Measurements from ENCODE around the gene DIP2B.

DIP2B gene

GRCh38 chr12:50569321-50569720, 64.5 kb downstream of the DIP2B start:
- H3K27ac ChIP-seq = peak overlapping the region; percentile 52

GRCh38 chr12:50569876-50570275, 65.1 kb downstream of the DIP2B start:
- DNase-seq (ENCODE audit: low read depth, low spot score) = no peak
- peak overlapping the region; percentile 52 for H3K27ac ChIP-seq

More at GRCh38 chr12:50569321-50569720, 64.5 kb downstream of the DIP2B start:
- DNase-seq (ENCODE audit: low read depth, low spot score) = no peak

- no peak for DNase-seq (ENCODE audit: low read depth, low spot score)
- peak overlapping the region; percentile 29 for H3K27ac ChIP-seq
These were observed 67.0 kb downstream of the DIP2B start for GRCh38 chr12:50571786-50572185.

- peak; percentile 36 for DNase-seq (ENCODE audit: low read depth, low spot score)
These were observed 67.5 kb downstream of the DIP2B start for GRCh38 chr12:50572287-50572686.

GRCh38 chr12:50572760-50573159, 68.0 kb downstream of the DIP2B start:
- H3K27ac ChIP-seq = peak overlapping the region; percentile 29
- no peak for DNase-seq (ENCODE audit: low read depth, low spot score)

More at GRCh38 chr12:50572287-50572686, 67.5 kb downstream of the DIP2B start:
- peak overlapping the region; percentile 29 for H3K27ac ChIP-seq

GRCh38 chr12:50573271-50573670, 68.5 kb downstream of the DIP2B start:
- no peak overlapping the region for H3K27ac ChIP-seq
- no peak for DNase-seq (ENCODE audit: low read depth, low spot score)

- H3K27ac ChIP-seq = no peak overlapping the region
- DNase-seq (ENCODE audit: low read depth, low spot score) = no peak
These were observed 70.0 kb downstream of the DIP2B start for GRCh38 chr12:50574601-50575348.

- peak; percentile 72 for DNase-seq (ENCODE audit: low read depth, low spot score)
- H3K27ac ChIP-seq = peak overlapping the region; percentile 81
These were observed 75.0 kb downstream of the DIP2B start for GRCh38 chr12:50579757-50580267.

GRCh38 chr12:50580436-50580835, 75.7 kb downstream of the DIP2B start:
- DNase-seq (ENCODE audit: low read depth, low spot score) = no peak
- H3K27ac ChIP-seq = peak overlapping the region; percentile 81

GRCh38 chr12:50581226-50582184, 76.7 kb downstream of the DIP2B start:
- no peak for DNase-seq (ENCODE audit: low read depth, low spot score)
- H3K27ac ChIP-seq = peak overlapping the region; percentile 81

- no peak for DNase-seq (ENCODE audit: low read depth, low spot score)
These were observed 79.3 kb downstream of the DIP2B start for GRCh38 chr12:50584135-50584534.

GRCh38 chr12:50589650-50590435, 85.1 kb downstream of the DIP2B start:
- peak overlapping the region; percentile 64 for H3K27ac ChIP-seq
- DNase-seq (ENCODE audit: low read depth, low spot score) = peak; percentile 60

More at GRCh38 chr12:50584135-50584534, 79.3 kb downstream of the DIP2B start:
- H3K27ac ChIP-seq = no peak overlapping the region

GRCh38 chr12:50590869-50591268, 86.1 kb downstream of the DIP2B start:
- DNase-seq (ENCODE audit: low read depth, low spot score) = no peak
- H3K27ac ChIP-seq = no peak overlapping the region

GRCh38 chr12:50595667-50596066, 90.9 kb downstream of the DIP2B start:
- no peak for DNase-seq (ENCODE audit: low read depth, low spot score)
- no peak overlapping the region for H3K27ac ChIP-seq

GRCh38 chr12:50597200-50598195, 92.7 kb downstream of the DIP2B start:
- peak overlapping the region; percentile 66 for H3K27ac ChIP-seq

GRCh38 chr12:50598321-50598862, 93.6 kb downstream of the DIP2B start:
- peak overlapping the region; percentile 66 for H3K27ac ChIP-seq
- DNase-seq (ENCODE audit: low read depth, low spot score) = no peak

More at GRCh38 chr12:50597200-50598195, 92.7 kb downstream of the DIP2B start:
- DNase-seq (ENCODE audit: low read depth, low spot score) = peak; percentile 63

GRCh38 chr12:50599366-50600095, 94.7 kb downstream of the DIP2B start:
- no peak for DNase-seq (ENCODE audit: low read depth, low spot score)
- no peak overlapping the region for H3K27ac ChIP-seq

GRCh38 chr12:50600364-50600763, 95.6 kb downstream of the DIP2B start:
- no peak overlapping the region for H3K27ac ChIP-seq
- DNase-seq (ENCODE audit: low read depth, low spot score) = no peak

All from epithelial cell of prostate (primary cell).